ENCODE data around the gene IL36RN. TPM values are rescaled to one million over a fixed set of nuclear protein-coding genes. Genes with fewer than 3 reads are reported as not detected.
A peak's percentile ranks its signal among the peaks of the same experiment; 100 is the strongest.

Gene IL36RN
- total RNA-seq, 1 donor from 2014 or later: not detected

GRCh38 chr2:113068706-113069485 is 9.9 kb downstream of the IL36RN start:
- Mint-ChIP-seq H3K36me3 (ENCODE audit: low read depth) (no peaks in the 10 kb centered on the region), H3K9me3 (peaks cover 4% of the 10 kb centered on the region), H3K4me1 (ENCODE audit: low read depth) (no peaks in the 10 kb centered on the region), H3K27ac (no peak overlapping the region), H3K27me3 (ENCODE audit: low read depth) (peaks cover 17% of the 10 kb centered on the region), H3K4me3 (ENCODE audit: low read depth) (no peak overlapping the region)
- intact Hi-C loops (cut with micrococcal nuclease): no loop called here
- DNase-seq (ENCODE audit: low spot score): no peak

- H3K27me3 Mint-ChIP-seq (ENCODE audit: low read depth): peaks cover 17% of the 10 kb centered on the region
- DNase-seq (ENCODE audit: low spot score): no peak
- no peak overlapping the region for H3K4me3 Mint-ChIP-seq (ENCODE audit: low read depth)
- H3K36me3 Mint-ChIP-seq (ENCODE audit: low read depth): no peaks in the 10 kb centered on the region
- intact Hi-C loops (cut with micrococcal nuclease): no loop called here
- H3K9me3 Mint-ChIP-seq: peaks cover 4% of the 10 kb centered on the region
- H3K27ac Mint-ChIP-seq: no peak overlapping the region
- peaks cover 2% of the 10 kb centered on the region for H3K4me1 Mint-ChIP-seq (ENCODE audit: low read depth)
Observed at GRCh38 chr2:113069676-113070605, 10.9 kb downstream of the IL36RN start.

DNA sequence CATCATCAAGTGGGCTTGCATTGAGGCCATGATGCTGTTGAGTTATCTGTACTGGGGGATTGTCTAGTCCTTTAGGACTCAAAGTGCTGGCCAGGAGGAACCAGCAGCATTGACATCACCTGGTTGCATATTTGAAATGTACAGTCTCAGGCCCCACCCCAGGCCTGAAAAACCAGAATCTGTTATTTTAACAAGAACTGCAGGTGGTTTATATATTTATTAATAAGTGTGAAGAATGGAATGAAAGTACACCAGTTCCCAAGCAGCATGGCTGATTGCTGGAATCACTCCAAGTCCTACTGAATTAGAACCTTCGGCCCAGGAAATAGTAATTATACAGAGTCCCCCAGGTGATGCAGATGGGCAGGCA is 11.6 kb downstream of the IL36RN start:
- DNase-seq (ENCODE audit: low spot score): no peak
- Mint-ChIP-seq H3K9me3 (peaks cover under 1% of the 10 kb centered on the region), H3K36me3 (ENCODE audit: low read depth) (no peaks in the 10 kb centered on the region), H3K4me1 (ENCODE audit: low read depth) (peaks cover 6% of the 10 kb centered on the region), H3K27ac (no peak overlapping the region), H3K27me3 (ENCODE audit: low read depth) (peaks cover 15% of the 10 kb centered on the region), H3K4me3 (ENCODE audit: low read depth) (no peak overlapping the region)
- intact Hi-C loops (cut with micrococcal nuclease): no loop called here

DNA sequence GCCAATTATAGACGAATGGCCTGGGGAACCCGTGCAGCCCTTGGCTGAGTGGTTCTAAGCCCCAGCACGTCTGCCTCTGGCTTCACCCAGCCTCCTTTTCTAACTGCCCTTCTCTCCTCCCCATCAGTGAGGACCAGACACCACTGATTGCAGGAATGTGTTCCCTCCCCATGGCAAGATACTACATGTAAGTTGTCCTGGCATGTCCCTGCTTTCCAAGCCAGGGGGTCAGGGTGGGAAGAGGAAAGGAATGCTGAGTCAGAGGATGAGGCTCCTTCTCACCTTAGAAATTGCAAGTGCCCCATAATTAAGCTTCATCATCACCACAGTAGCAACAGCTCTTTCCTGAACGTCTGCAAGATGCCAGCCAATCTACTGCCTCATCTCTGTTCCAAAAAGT is 13.6 kb downstream of the IL36RN start:
- H3K4me1 Mint-ChIP-seq (ENCODE audit: low read depth): peaks cover 6% of the 10 kb centered on the region
- peaks cover 21% of the 10 kb centered on the region for H3K27me3 Mint-ChIP-seq (ENCODE audit: low read depth)
- H3K27ac Mint-ChIP-seq: no peak overlapping the region
- intact Hi-C loops (cut with micrococcal nuclease): no loop called here
- DNase-seq (ENCODE audit: low spot score): no peak
- no peak overlapping the region for H3K4me3 Mint-ChIP-seq (ENCODE audit: low read depth)
- H3K36me3 Mint-ChIP-seq (ENCODE audit: low read depth): no peaks in the 10 kb centered on the region
- H3K9me3 Mint-ChIP-seq: no peaks in the 10 kb centered on the region

- Mint-ChIP-seq H3K27me3 (ENCODE audit: low read depth) (peaks cover 24% of the 10 kb centered on the region), H3K9me3 (no peaks in the 10 kb centered on the region), H3K27ac (no peak overlapping the region), H3K4me1 (ENCODE audit: low read depth) (peaks cover 6% of the 10 kb centered on the region), H3K4me3 (ENCODE audit: low read depth) (no peak overlapping the region), H3K36me3 (ENCODE audit: low read depth) (no peaks in the 10 kb centered on the region)
- intact Hi-C loops (cut with micrococcal nuclease): no loop called here
- no peak for DNase-seq (ENCODE audit: low spot score)
Observed at GRCh38 chr2:113073325-113073834, 14.4 kb downstream of the IL36RN start.

DNA sequence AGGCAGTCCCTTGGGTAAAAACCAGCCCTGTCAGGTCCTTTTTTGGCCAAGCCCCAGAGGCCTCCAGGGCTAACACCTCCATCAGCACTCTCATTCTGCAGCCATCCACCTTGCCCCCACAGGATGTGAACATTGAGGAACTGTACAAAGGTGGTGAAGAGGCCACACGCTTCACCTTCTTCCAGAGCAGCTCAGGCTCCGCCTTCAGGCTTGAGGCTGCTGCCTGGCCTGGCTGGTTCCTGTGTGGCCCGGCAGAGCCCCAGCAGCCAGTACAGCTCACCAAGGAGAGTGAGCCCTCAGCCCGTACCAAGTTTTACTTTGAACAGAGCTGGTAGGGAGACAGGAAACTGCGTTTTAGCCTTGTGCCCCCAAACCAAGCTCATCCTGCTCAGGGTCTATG is 16.0 kb downstream of the IL36RN start:
- intact Hi-C loops (cut with micrococcal nuclease): no loop called here
- H3K9me3 Mint-ChIP-seq: no peaks in the 10 kb centered on the region
- DNase-seq (ENCODE audit: low spot score): no peak
- no peak overlapping the region for H3K4me3 Mint-ChIP-seq (ENCODE audit: low read depth)
- H3K4me1 Mint-ChIP-seq (ENCODE audit: low read depth): peaks cover 6% of the 10 kb centered on the region
- H3K27ac Mint-ChIP-seq: no peak overlapping the region
- H3K27me3 Mint-ChIP-seq (ENCODE audit: low read depth): peaks cover 13% of the 10 kb centered on the region
- H3K36me3 Mint-ChIP-seq (ENCODE audit: low read depth): no peaks in the 10 kb centered on the region

DNA sequence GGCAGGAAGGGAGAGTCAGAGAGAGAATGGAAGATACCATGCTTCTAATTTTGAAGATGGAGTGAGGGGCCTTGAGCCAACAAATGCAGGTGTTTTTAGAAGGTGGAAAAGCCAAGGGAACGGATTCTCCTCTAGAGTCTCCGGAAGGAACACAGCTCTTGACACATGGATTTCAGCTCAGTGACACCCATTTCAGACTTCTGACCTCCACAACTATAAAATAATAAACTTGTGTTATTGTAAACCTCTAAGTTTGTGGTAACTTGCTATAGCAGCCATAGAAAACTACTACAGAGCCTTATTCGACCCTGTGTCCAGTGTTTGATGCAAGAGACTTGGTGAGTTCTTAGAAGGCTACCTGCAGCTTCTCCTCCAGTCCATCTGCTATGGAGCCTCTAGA is 16.6 kb downstream of the IL36RN start:
- intact Hi-C loops (cut with micrococcal nuclease): no loop called here
- no peak overlapping the region for H3K27ac Mint-ChIP-seq
- DNase-seq (ENCODE audit: low spot score): no peak
- H3K4me3 Mint-ChIP-seq (ENCODE audit: low read depth): no peak overlapping the region
- H3K36me3 Mint-ChIP-seq (ENCODE audit: low read depth): no peaks in the 10 kb centered on the region
- peaks cover 6% of the 10 kb centered on the region for H3K4me1 Mint-ChIP-seq (ENCODE audit: low read depth)
- no peaks in the 10 kb centered on the region for H3K9me3 Mint-ChIP-seq
- H3K27me3 Mint-ChIP-seq (ENCODE audit: low read depth): peaks cover 12% of the 10 kb centered on the region

DNA sequence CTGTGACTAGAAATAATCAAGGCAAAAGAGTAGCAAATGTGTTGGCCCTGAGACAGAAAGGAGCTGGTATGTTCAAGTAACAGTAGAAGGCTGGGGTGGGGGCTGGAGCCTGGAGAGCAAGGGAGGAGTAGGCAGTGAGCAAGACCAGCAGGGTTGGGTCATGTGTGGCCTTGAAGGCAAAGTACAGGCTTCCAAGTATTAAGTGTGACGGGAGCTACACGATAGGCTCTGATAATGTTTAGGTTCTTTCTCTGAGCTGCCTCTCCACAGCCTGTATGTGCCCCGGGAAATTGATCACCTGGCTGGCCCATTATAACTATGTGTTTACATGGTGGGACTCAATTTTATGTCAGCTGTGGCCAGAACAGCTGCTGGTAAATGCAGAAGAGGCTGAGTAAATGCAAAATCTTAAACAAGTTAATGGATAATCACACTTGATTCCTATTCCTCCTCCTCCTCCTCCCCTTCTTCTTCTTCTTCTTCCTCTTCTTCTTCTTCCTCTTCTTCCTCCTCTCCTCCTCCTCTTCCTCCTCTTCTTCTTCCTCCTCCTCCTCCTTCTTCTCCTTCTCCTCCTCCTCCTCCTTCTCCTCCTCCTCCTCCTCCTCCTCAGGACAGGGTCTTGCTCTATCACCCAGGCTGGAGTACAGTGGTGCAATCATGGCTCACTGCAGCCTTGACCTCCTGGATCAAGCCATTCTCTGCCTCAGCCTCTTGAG is 18.1 kb downstream of the IL36RN start:
- H3K4me3 Mint-ChIP-seq (ENCODE audit: low read depth): no peak overlapping the region
- no peaks in the 10 kb centered on the region for H3K36me3 Mint-ChIP-seq (ENCODE audit: low read depth)
- H3K9me3 Mint-ChIP-seq: no peaks in the 10 kb centered on the region
- intact Hi-C loops (cut with micrococcal nuclease): no loop called here
- peaks cover 6% of the 10 kb centered on the region for H3K4me1 Mint-ChIP-seq (ENCODE audit: low read depth)
- no peak for DNase-seq (ENCODE audit: low spot score)
- no peak overlapping the region for H3K27ac Mint-ChIP-seq
- peaks cover 11% of the 10 kb centered on the region for H3K27me3 Mint-ChIP-seq (ENCODE audit: low read depth)

- intact Hi-C loops (cut with micrococcal nuclease): no loop called here
- H3K27ac Mint-ChIP-seq: no peak overlapping the region
- peaks cover 6% of the 10 kb centered on the region for H3K4me1 Mint-ChIP-seq (ENCODE audit: low read depth)
- no peak overlapping the region for H3K4me3 Mint-ChIP-seq (ENCODE audit: low read depth)
- H3K9me3 Mint-ChIP-seq: no peaks in the 10 kb centered on the region
- peaks cover 11% of the 10 kb centered on the region for H3K27me3 Mint-ChIP-seq (ENCODE audit: low read depth)
- no peak for DNase-seq (ENCODE audit: low spot score)
- H3K36me3 Mint-ChIP-seq (ENCODE audit: low read depth): no peaks in the 10 kb centered on the region
Observed at GRCh38 chr2:113077921-113078320, 18.9 kb downstream of the IL36RN start.

DNA sequence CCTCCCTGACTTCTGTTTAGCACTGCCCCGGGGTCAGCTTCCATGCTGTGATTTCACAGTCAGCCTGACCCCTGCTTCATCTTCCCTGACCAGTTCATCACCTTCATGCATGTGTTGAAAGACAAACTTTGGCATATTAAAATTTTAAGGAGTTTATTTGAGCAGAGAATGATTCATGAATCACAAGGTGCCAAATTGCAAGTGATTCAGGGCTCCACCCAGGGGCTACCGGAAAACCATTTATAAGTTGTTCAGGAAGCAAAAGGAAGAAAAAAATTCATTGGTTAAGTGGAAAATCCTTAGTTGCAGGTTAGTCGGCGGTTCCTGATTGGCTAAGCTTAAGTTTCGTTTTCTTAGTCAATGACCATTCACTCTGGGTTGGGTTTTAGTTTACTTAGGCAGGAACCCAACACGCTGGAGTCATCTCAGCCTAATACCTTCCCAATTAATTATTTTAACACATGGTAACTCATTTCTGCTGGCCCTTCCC is 19.4 kb downstream of the IL36RN start:
- Mint-ChIP-seq H3K4me3 (ENCODE audit: low read depth) (no peak overlapping the region), H3K9me3 (no peaks in the 10 kb centered on the region), H3K36me3 (ENCODE audit: low read depth) (no peaks in the 10 kb centered on the region), H3K4me1 (ENCODE audit: low read depth) (peaks cover 10% of the 10 kb centered on the region), H3K27me3 (ENCODE audit: low read depth) (peaks cover 11% of the 10 kb centered on the region), H3K27ac (no peak overlapping the region)
- no peak for DNase-seq (ENCODE audit: low spot score)
- intact Hi-C loops (cut with micrococcal nuclease): no loop called here

GRCh38 chr2:113079131-113079530 is 20.1 kb downstream of the IL36RN start:
- H3K27ac Mint-ChIP-seq: no peak overlapping the region
- H3K9me3 Mint-ChIP-seq: no peaks in the 10 kb centered on the region
- peaks cover 11% of the 10 kb centered on the region for H3K27me3 Mint-ChIP-seq (ENCODE audit: low read depth)
- no peak for DNase-seq (ENCODE audit: low spot score)
- H3K4me1 Mint-ChIP-seq (ENCODE audit: low read depth): peaks cover 12% of the 10 kb centered on the region
- H3K4me3 Mint-ChIP-seq (ENCODE audit: low read depth): no peak overlapping the region
- no peaks in the 10 kb centered on the region for H3K36me3 Mint-ChIP-seq (ENCODE audit: low read depth)
- intact Hi-C loops (cut with micrococcal nuclease): no loop called here

DNA sequence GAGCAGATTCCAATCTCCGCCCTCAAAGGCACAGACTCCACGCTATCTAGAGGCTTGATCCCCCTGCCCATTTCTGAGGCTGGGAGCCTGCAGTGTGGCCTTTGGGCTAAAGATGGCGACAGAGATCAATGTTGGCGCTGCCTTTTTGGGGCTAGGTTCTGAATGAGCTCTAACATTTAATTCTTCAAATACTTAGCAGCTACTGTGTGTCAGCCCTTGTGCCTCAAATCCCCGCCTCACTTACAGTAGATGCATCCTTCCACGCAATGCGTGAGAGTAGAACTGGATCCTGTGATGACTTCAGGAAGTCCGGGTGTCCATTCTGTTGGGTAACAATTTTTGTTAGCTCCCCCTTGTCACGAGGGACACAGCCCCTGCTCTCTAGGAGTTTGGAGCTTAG is 21.1 kb downstream of the IL36RN start:
- Mint-ChIP-seq H3K27ac (no peak overlapping the region), H3K36me3 (ENCODE audit: low read depth) (no peaks in the 10 kb centered on the region), H3K4me1 (ENCODE audit: low read depth) (peaks cover 16% of the 10 kb centered on the region), H3K27me3 (ENCODE audit: low read depth) (peaks cover 11% of the 10 kb centered on the region), H3K9me3 (no peaks in the 10 kb centered on the region), H3K4me3 (ENCODE audit: low read depth) (no peak overlapping the region)
- DNase-seq (ENCODE audit: low spot score): peak; percentile 28
- intact Hi-C loops (cut with micrococcal nuclease): loop anchor here (1.0 to 5.0 kb wide), 4 partner anchors 42 to 297 kb away; no protein-coding TSS in a partner anchor

Data from activated T-helper 2 cell treated with anti-CD3 and anti-CD28 coated beads, Interferon-gamma antibody, Interleukin-2, Interleukin-4, amounts not matched to agents 10 μg/mL and 5 μg/mL and 100 μg/mL, durations not matched to agents 14 hours and 24 hours and 36 hours (primary cell).